Measurements from ENCODE around the gene VIPR2. TPM values are rescaled to one million over a fixed set of nuclear protein-coding genes. Genes with fewer than 3 reads are reported as not detected.

The VIPR2 gene
- total and polyA plus RNA-seq, 10 donors, result 0.41 to 1.4 (median 0.64) TPM

DNA sequence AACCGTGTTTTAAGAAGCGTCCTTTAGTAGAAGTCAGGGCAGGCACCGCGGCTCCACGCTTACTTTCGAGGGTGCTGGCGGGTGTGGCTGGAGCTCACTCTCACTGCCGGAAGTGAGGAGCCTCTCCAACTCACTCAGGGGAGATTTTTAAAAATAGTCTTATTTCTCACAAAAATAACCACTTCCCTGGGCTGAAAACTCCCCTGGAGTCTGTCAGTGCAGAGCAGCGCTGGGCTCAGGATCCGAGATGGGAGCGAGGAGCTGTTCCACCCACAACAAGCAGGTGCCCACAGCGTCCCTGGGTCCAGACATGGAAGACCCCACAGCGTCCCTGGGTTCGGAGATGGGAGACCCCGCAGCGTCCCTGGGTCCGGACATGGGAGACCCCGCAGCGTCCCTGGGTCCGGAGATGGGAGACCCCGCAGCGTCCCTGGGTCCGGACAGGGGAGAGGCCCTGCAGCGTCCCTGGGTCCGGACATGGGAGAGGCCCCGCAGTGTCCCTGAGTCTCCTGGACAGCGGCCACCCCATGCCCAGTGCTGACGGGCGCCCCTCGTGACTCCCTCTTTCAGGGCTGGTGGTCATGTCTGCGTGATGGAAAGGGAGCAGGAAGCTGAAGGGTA, 51.2 kb downstream of the VIPR2 start:
- DNase-seq, result peak; percentile 67
- intact Hi-C loops (cut with DNase I; ENCODE audit: low total_unique reads), result no loop called here
- no peaks in the 10 kb centered on the region for H3K27me3 ChIP-seq (replicated peaks in 1 of 7)
- TF ChIP-seq, protein P1, sequence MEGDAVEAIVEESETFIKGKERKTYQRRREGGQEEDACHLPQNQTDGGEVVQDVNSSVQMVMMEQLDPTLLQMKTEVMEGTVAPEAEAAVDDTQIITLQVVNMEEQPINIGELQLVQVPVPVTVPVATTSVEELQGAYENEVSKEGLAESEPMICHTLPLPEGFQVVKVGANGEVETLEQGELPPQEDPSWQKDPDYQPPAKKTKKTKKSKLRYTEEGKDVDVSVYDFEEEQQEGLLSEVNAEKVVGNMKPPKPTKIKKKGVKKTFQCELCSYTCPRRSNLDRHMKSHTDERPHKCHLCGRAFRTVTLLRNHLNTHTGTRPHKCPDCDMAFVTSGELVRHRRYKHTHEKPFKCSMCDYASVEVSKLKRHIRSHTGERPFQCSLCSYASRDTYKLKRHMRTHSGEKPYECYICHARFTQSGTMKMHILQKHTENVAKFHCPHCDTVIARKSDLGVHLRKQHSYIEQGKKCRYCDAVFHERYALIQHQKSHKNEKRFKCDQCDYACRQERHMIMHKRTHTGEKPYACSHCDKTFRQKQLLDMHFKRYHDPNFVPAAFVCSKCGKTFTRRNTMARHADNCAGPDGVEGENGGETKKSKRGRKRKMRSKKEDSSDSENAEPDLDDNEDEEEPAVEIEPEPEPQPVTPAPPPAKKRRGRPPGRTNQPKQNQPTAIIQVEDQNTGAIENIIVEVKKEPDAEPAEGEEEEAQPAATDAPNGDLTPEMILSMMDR (IDR thresholded peaks at IDR 0.05 in 8 of 11, conservative IDR thresholded peaks at IDR 0.05 in 3 of 11), result no peak
- TF ChIP-seq POLR2A (IDR thresholded peaks at IDR 0.05) (no peak), POLR2AphosphoS5 (IDR thresholded peaks at IDR 0.05) (no peak)
- no peaks in the 10 kb centered on the region for H3K4me1 ChIP-seq
- H3K27ac ChIP-seq, result no peak overlapping the region
- WGBS, 5 donors, result 86 to 91% (median 89%) methylated on average over 17 to 31 of the region's 31 CpGs
- no peaks in the 10 kb centered on the region for H3K9me3 ChIP-seq
- no peaks in the 10 kb centered on the region for H3K36me3 ChIP-seq
- no peak overlapping the region for H3K4me3 ChIP-seq

DNA sequence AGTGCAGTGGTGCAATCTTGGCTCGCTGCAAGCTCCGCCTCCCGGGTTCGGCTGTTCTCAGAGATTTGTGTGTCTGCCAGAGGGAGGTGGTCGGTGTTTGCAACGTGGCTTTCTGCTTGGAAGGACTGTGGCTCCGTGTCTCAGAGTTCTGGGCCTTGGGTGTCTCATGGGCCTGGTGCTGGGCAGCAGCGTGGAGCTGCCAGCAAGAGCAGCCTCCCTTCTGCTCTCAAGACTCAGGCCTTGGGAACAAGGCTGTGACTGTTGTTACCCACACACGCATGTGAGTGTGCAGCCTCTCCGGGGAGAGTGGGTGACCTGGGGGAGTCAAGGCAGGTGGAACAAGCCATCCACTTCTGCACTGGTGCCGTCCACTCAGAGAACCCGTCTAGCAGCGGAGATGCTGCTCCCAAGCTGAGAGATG, 52.0 kb downstream of the VIPR2 start:
- no peak overlapping the region for H3K27ac ChIP-seq
- no peaks in the 10 kb centered on the region for H3K9me3 ChIP-seq
- peak; percentile 55 for DNase-seq
- intact Hi-C loops (cut with DNase I; ENCODE audit: low total_unique reads), result no loop called here
- no peaks in the 10 kb centered on the region for H3K36me3 ChIP-seq
- TF ChIP-seq, protein P1 (IDR thresholded peaks at IDR 0.05 in 8 of 11, conservative IDR thresholded peaks at IDR 0.05 in 3 of 11), result no peak
- TF ChIP-seq POLR2A (IDR thresholded peaks at IDR 0.05), result no peak
- 67 to 84% (median 73%) methylated on average over 12 to 13 of the region's 13 CpGs for WGBS, 5 donors
- H3K4me3 ChIP-seq, result no peak overlapping the region
- H3K27me3 ChIP-seq (replicated peaks in 1 of 7), result no peaks in the 10 kb centered on the region
- H3K4me1 ChIP-seq, result no peaks in the 10 kb centered on the region

DNA sequence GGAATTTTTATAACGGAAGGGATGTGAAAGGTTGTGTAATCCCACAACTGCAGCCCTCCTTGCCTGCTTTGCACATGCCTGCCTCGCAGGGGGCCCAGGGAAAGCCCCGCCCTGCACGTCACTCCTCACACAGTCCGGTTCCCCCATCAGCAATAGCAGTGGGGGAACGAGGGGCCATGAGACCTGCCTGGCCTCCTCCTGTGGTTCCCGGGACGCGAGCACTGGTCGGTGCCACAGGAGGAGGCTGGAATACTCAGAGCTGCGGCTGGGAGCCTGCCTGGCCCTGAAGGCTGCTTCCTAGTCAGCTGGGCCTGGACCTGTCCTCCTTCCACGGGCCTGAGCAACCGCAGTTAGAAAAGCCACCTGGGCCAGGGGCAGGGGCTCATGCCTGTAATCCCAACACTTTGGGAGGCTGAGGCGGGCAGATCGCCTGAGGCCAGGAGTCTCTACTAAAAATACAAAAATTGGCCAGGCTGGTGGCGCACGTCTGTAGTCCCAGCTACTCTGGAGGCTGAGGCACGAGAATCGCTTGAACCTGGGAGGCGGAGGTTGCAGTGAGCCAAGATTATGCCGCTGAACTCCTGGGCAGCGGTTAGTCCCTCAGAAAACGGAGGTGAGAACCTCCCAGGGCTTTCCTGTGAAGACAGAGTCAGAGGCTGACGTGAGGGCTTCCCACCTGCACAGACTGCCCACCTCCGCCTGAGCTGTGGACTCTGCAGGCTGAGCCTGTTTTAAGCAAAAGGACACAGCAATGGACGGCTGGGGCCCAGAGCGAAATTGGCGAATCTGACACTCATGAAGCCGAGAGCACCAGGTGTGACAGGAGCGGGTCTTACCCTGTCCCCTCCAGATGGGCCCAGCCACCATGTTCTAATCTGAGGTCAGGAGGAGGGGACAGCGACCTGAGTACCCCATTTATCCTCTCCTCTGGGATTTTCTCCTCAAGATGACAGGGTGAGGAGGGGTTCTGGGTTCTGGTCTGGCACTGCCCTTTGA, 52.9 kb downstream of the VIPR2 start:
- intact Hi-C loops (cut with DNase I; ENCODE audit: low total_unique reads), result no loop called here
- Histone ChIP-seq H3K36me3 (no peaks in the 10 kb centered on the region), H3K27me3 (replicated peaks in 1 of 7) (no peaks in the 10 kb centered on the region), H3K27ac (no peak overlapping the region), H3K9me3 (no peaks in the 10 kb centered on the region), H3K4me3 (no peak overlapping the region), H3K4me1 (no peaks in the 10 kb centered on the region)
- 83 to 92% (median 86%) methylated on average over 31 of the region's 31 CpGs for WGBS, 5 donors
- peak; percentile 59 for DNase-seq
- TF ChIP-seq, protein P1 (IDR thresholded peaks at IDR 0.05 in 8 of 11, conservative IDR thresholded peaks at IDR 0.05 in 3 of 11), result no peak
- TF ChIP-seq POLR2A (IDR thresholded peaks at IDR 0.05) (no peak), POLR2AphosphoS5 (IDR thresholded peaks at IDR 0.05) (no peak)

DNA sequence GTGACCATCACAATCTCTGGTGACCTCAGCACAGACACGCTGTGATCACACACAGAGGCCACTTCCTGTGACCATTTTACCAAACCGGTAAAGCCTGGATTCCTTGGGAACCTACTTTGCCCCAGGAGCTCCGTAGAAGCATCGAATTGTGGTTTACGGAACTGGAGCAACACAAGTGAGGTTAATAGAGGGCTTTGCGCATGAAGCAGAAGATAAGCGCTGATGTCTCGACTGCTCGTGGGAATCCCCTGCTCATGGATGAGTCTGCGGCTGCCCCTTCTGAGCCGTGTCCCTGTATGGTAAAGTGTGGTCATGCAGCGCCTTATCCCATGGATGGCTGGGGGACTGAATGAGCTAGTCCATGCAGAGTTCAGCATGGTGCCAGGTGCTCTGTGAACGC, 53.6 kb downstream of the VIPR2 start:
- Histone ChIP-seq H3K27ac (no peak overlapping the region), H3K4me1 (no peaks in the 10 kb centered on the region), H3K4me3 (no peak overlapping the region), H3K27me3 (replicated peaks in 1 of 7) (no peaks in the 10 kb centered on the region), H3K9me3 (no peaks in the 10 kb centered on the region), H3K36me3 (no peaks in the 10 kb centered on the region)
- TF ChIP-seq POLR2A (IDR thresholded peaks at IDR 0.05) (no peak), POLR2AphosphoS5 (IDR thresholded peaks at IDR 0.05) (no peak)
- TF ChIP-seq, protein P1 (IDR thresholded peaks at IDR 0.05 in 8 of 11, conservative IDR thresholded peaks at IDR 0.05 in 3 of 11), result no peak
- intact Hi-C loops (cut with DNase I; ENCODE audit: low total_unique reads), result no loop called here
- DNase-seq, result peak; percentile 57
- 82 to 88% (median 86%) methylated on average over 13 of the region's 13 CpGs for WGBS, 5 donors
